ENCODE measurements around the gene MOCOS. TPM values are rescaled to one million over a fixed set of nuclear protein-coding genes. Genes with fewer than 3 reads are reported as not detected.
"Not testable (repeated sequence)": the region's sequence is repeated elsewhere in the genome, so short reads cannot be mapped to it uniquely, and the experiment has no call there.

MOCOS gene
- polyA plus RNA-seq, 2 donors: 1.2 to 4.2 TPM

DNA sequence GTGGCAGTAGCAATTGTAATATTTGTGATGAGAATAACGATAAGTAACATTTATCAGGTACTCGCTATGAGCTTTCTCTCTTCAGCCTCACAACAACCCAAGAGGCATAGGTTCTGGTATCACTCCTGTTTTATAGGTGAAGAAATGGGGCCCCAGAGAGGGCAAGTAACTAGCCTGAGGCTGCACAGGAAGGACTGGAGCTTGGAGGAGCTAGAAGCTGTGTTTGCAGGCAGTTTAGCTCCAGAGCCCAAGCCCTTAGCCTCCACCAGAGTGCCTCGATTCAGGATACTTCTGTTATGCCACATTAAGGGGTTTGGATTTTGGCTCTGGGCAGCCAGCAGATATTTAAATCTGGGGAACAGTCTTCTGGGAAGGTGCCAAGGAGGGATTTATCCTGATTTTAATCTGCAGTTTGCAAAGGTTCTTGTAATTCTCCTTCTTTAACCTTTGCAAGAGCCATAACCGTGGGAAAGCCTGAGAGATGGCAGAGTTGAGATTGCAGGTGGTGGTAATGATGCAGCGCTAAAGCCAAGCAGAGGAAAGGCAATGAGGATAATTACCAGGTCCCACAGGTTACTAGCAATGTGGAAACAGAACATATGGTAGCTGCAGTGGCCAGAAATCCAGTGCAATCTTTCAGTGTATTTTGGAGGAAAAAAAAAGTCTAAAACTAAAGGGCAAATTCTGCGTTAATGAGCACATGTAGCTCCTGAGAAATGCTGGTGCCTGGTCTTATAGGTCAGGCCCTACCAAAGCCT is 9.1 kb downstream of the MOCOS start:
- Histone ChIP-seq H3K27me3 (ENCODE audit: control insufficient read depth in 1 of 2, insufficient read depth in 2 of 2, low read length in 2 of 2) (no peaks in the 10 kb centered on the region), H3K27ac (ENCODE audit: low read depth in 2 of 2, low read length in 1 of 2) (no peak overlapping the region), H3K9me3 (ENCODE audit: control insufficient read depth in 2 of 2, insufficient read depth in 1 of 2, low read depth in 1 of 2, low read length in 1 of 2) (no peaks in the 10 kb centered on the region), H3K4me1 (ENCODE audit: control insufficient read depth in 2 of 2, insufficient read depth in 2 of 2, low read length in 1 of 2) (peaks cover 0 to 2% of the 10 kb centered on the region in 2 donors), H3K36me3 (ENCODE audit: control insufficient read depth in 2 of 2, insufficient read depth in 2 of 2, low read length in 1 of 2) (no peaks in the 10 kb centered on the region), H3K4me3 (ENCODE audit: low read depth in 1 of 2, low read length in 2 of 2) (no peak overlapping the region)
- 82% methylated on average over 6 of the region's 6 CpGs for WGBS, 2 donors

DNA sequence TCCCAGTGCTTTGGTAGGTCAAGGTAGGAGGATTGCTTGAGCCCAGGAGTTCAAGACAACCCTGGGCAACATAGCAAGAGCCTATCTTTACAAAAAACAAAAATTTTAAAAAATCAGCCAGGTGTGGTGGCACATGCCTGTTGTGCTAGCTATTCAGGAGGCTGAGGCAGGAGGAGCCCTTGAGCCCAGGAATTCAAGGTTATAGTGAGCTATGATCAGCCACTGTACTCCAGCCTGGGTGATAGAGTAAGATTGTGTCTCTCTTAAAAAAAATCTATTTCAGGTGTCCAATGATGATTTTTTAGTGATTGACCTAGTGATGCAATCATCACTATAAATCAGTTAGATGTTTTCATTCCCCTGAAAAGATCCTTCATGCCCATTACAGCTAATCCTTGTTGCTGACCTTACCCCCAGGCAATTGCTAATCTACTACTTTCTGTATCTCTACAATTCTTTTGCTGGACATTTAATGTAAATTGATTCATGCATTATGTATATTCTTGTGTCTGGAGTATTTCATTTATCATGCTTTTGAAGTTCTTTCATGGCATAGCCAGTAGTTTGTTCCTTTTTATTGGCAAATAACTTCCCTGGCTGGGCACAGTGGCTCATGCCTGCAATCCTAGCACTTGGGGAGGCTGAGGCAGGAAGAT is 10.3 kb downstream of the MOCOS start:
- H3K27ac ChIP-seq (ENCODE audit: low read depth in 2 of 2, low read length in 1 of 2): no peak overlapping the region
- no peaks in the 10 kb centered on the region for H3K36me3 ChIP-seq (ENCODE audit: control insufficient read depth in 2 of 2, insufficient read depth in 2 of 2, low read length in 1 of 2)
- no peak overlapping the region for H3K4me3 ChIP-seq (ENCODE audit: low read depth in 1 of 2, low read length in 2 of 2)
- no peaks in the 10 kb centered on the region for H3K27me3 ChIP-seq (ENCODE audit: control insufficient read depth in 1 of 2, insufficient read depth in 2 of 2, low read length in 2 of 2)
- peaks cover 0 to 2% of the 10 kb centered on the region in 2 donors for H3K4me1 ChIP-seq (ENCODE audit: control insufficient read depth in 2 of 2, insufficient read depth in 2 of 2, low read length in 1 of 2)
- no peaks in the 10 kb centered on the region for H3K9me3 ChIP-seq (ENCODE audit: control insufficient read depth in 2 of 2, insufficient read depth in 1 of 2, low read depth in 1 of 2, low read length in 1 of 2)

DNA sequence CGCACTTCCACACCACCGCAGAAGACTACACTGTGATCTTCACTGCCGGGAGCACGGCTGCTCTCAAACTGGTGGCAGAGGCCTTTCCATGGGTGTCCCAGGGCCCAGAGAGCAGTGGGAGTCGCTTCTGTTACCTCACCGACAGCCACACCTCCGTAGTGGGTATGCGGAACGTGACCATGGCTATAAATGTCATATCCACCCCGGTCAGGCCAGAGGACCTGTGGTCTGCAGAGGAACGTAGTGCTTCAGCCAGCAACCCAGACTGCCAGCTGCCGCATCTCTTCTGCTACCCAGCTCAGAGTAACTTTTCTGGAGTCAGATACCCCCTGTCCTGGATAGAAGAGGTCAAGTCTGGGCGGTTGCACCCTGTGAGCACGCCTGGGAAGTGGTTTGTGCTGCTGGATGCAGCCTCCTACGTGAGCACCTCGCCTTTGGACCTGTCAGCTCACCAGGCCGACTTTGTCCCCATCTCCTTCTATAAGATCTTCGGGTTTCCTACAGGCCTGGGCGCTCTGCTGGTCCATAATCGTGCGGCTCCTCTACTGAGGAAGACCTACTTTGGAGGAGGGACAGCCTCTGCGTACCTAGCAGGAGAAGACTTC is 12.5 kb downstream of the MOCOS start:
- 88% methylated on average over 22 of the region's 22 CpGs for WGBS, 2 donors
- H3K36me3 ChIP-seq (ENCODE audit: control insufficient read depth in 2 of 2, insufficient read depth in 2 of 2, low read length in 1 of 2): no peaks in the 10 kb centered on the region
- H3K27ac ChIP-seq (ENCODE audit: low read depth in 2 of 2, low read length in 1 of 2): no peak overlapping the region

DNA sequence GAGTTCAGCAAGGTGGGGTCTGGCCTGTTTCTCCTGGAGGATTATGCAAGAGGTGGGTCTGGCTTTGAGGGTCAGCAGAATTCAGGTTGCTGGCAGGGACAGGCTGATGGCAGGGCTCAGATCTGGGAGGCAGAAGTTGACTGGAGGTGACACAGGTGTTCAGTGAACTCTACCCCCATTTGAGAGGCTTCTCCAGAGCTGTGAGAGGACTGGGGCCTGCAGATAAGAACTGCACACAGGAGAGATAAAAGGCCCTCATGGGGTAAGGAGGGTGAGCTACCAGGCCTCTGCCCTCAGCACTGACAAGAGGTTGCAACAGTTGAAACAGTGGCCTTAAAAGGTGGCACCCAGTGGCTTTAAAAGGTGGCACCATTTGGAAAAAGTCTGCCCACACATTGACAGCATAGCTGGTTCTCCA is 13.1 kb downstream of the MOCOS start:
- Histone ChIP-seq H3K4me3 (ENCODE audit: low read depth in 1 of 2, low read length in 2 of 2) (no peak overlapping the region), H3K4me1 (ENCODE audit: control insufficient read depth in 2 of 2, insufficient read depth in 2 of 2, low read length in 1 of 2) (peaks cover 0 to 2% of the 10 kb centered on the region in 2 donors), H3K27me3 (ENCODE audit: control insufficient read depth in 1 of 2, insufficient read depth in 2 of 2, low read length in 2 of 2) (no peaks in the 10 kb centered on the region), H3K36me3 (ENCODE audit: control insufficient read depth in 2 of 2, insufficient read depth in 2 of 2, low read length in 1 of 2) (peaks cover 0 to 3% of the 10 kb centered on the region in 2 donors), H3K27ac (ENCODE audit: low read depth in 2 of 2, low read length in 1 of 2) (no peak overlapping the region), H3K9me3 (ENCODE audit: control insufficient read depth in 2 of 2, insufficient read depth in 1 of 2, low read depth in 1 of 2, low read length in 1 of 2) (no peaks in the 10 kb centered on the region)

More for the DNA sequence above, 12.5 kb downstream of the MOCOS start:
- H3K9me3 ChIP-seq (ENCODE audit: control insufficient read depth in 2 of 2, insufficient read depth in 1 of 2, low read depth in 1 of 2, low read length in 1 of 2): no peaks in the 10 kb centered on the region
- no peak overlapping the region for H3K4me3 ChIP-seq (ENCODE audit: low read depth in 1 of 2, low read length in 2 of 2)
- H3K4me1 ChIP-seq (ENCODE audit: control insufficient read depth in 2 of 2, insufficient read depth in 2 of 2, low read length in 1 of 2): peaks cover 0 to 2% of the 10 kb centered on the region in 2 donors
- no peaks in the 10 kb centered on the region for H3K27me3 ChIP-seq (ENCODE audit: control insufficient read depth in 1 of 2, insufficient read depth in 2 of 2, low read length in 2 of 2)

DNA sequence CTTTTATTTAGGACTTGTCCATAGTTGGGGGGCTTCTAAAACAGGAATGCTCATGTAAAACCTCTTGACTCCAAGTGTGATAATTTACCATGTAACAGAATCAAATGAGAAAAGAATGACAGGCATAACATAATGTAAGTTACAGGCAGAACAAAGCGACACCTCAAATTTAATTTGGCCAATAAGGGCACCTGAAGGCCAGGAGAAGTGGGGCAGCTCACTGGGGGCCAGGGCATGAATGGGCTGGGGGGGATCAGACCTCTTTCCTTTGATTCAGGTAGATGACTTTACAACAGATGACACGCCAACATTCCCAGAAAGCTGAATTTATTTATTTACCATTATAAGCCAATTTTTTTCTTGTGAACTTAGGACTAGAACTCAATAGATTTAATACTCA is 14.5 kb downstream of the MOCOS start:
- no peak overlapping the region for H3K27ac ChIP-seq (ENCODE audit: low read depth in 2 of 2, low read length in 1 of 2)
- peaks cover 0 to 3% of the 10 kb centered on the region in 2 donors for H3K36me3 ChIP-seq (ENCODE audit: control insufficient read depth in 2 of 2, insufficient read depth in 2 of 2, low read length in 1 of 2)
- no peak overlapping the region for H3K4me3 ChIP-seq (ENCODE audit: low read depth in 1 of 2, low read length in 2 of 2)
- H3K27me3 ChIP-seq (ENCODE audit: control insufficient read depth in 1 of 2, insufficient read depth in 2 of 2, low read length in 2 of 2): no peaks in the 10 kb centered on the region
- H3K9me3 ChIP-seq (ENCODE audit: control insufficient read depth in 2 of 2, insufficient read depth in 1 of 2, low read depth in 1 of 2, low read length in 1 of 2): no peaks in the 10 kb centered on the region
- 97 to 98% methylated on average over 2 of the region's 2 CpGs for WGBS, 2 donors
- no peaks in the 10 kb centered on the region for H3K4me1 ChIP-seq (ENCODE audit: control insufficient read depth in 2 of 2, insufficient read depth in 2 of 2, low read length in 1 of 2)

DNA sequence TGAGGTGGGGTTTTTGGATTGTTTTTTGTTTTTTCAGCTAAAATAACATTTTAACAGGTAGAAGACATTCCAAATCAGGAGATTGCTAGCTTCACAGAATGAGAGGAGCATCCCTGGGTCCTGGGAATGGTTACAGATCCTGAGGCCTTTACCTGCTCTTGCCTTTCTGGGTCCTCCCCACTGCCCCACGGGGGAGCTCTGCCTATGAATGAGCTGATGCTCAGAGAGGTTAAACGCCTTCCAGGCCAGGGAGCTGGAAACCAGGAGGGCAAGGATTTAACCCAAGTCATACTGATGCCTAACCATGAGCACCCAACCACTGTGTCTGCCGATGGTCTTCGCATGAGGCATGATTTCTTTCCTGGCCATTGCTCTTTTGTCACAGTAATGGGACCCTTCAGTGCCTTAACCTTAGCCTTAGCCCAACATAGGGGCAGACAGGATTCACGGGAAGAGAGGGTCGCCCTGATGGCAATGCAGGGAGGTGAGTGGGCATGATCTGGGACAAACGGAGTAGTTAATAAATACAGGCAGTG is 16.1 kb downstream of the MOCOS start:
- H3K27ac ChIP-seq (ENCODE audit: low read depth in 2 of 2, low read length in 1 of 2): no peak overlapping the region
- H3K9me3 ChIP-seq (ENCODE audit: control insufficient read depth in 2 of 2, insufficient read depth in 1 of 2, low read depth in 1 of 2, low read length in 1 of 2): no peaks in the 10 kb centered on the region
- H3K4me1 ChIP-seq (ENCODE audit: control insufficient read depth in 2 of 2, insufficient read depth in 2 of 2, low read length in 1 of 2): no peaks in the 10 kb centered on the region
- no peak overlapping the region for H3K4me3 ChIP-seq (ENCODE audit: low read depth in 1 of 2, low read length in 2 of 2)
- H3K27me3 ChIP-seq (ENCODE audit: control insufficient read depth in 1 of 2, insufficient read depth in 2 of 2, low read length in 2 of 2): no peaks in the 10 kb centered on the region
- WGBS, 2 donors: 76 to 82% methylated on average over 7 of the region's 7 CpGs
- peaks cover 0 to 3% of the 10 kb centered on the region in 2 donors for H3K36me3 ChIP-seq (ENCODE audit: control insufficient read depth in 2 of 2, insufficient read depth in 2 of 2, low read length in 1 of 2)

DNA sequence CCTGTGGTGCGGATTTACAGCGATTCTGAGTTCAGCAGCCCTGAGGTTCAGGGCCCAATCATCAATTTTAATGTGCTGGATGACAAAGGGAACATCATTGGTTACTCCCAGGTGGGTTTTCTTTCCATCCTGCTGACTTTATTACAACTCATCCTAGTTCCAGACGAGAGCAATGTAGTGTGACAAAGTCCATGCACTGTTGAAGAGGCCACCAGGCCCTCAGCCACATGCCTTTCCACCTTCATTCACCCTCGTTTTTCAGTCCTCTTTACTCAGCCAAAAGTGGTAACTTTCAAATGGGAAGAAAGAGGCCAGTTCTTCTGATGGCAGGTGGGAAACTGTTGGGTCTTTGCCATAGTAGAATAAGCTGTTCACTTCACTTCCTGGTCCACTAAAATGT is 17.9 kb downstream of the MOCOS start:
- Histone ChIP-seq H3K4me1 (ENCODE audit: control insufficient read depth in 2 of 2, insufficient read depth in 2 of 2, low read length in 1 of 2) (no peaks in the 10 kb centered on the region), H3K27ac (ENCODE audit: low read depth in 2 of 2, low read length in 1 of 2) (no peak overlapping the region), H3K36me3 (ENCODE audit: control insufficient read depth in 2 of 2, insufficient read depth in 2 of 2, low read length in 1 of 2) (peaks cover 0 to 3% of the 10 kb centered on the region in 2 donors), H3K9me3 (ENCODE audit: control insufficient read depth in 2 of 2, insufficient read depth in 1 of 2, low read depth in 1 of 2, low read length in 1 of 2) (no peaks in the 10 kb centered on the region), H3K4me3 (ENCODE audit: low read depth in 1 of 2, low read length in 2 of 2) (no peak overlapping the region), H3K27me3 (ENCODE audit: control insufficient read depth in 1 of 2, insufficient read depth in 2 of 2, low read length in 2 of 2) (no peaks in the 10 kb centered on the region)
- WGBS, 2 donors: 80 to 82% methylated on average over 4 of the region's 4 CpGs

DNA sequence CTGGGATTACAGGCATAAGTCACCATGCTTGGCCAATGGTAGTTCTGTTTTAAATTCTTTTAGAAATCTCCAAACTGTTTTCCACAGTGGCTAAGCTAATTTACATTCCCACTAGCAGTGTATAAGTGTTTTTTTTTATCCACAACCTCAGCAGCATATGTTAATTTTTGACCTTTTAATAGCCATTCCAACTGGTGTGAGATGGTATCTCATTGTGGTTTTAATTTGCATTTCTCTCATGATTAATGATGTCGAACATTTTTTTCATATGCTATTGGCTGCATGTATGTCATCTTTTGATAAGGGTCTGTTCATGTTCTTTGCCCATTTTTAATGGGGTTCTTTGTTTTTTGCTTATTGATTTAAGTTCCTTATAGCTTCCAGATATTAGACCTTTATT is 20.0 kb downstream of the MOCOS start:
- WGBS, 2 donors: 94 to 95% methylated on average over 1 of the region's 1 CpG
- H3K4me1 ChIP-seq (ENCODE audit: control insufficient read depth in 2 of 2, insufficient read depth in 2 of 2, low read length in 1 of 2): peaks cover 0 to 3% of the 10 kb centered on the region in 2 donors
- H3K27me3 ChIP-seq (ENCODE audit: control insufficient read depth in 1 of 2, insufficient read depth in 2 of 2, low read length in 2 of 2): no peaks in the 10 kb centered on the region
- no peak overlapping the region for H3K27ac ChIP-seq (ENCODE audit: low read depth in 2 of 2, low read length in 1 of 2)
- no peaks in the 10 kb centered on the region for H3K9me3 ChIP-seq (ENCODE audit: control insufficient read depth in 2 of 2, insufficient read depth in 1 of 2, low read depth in 1 of 2, low read length in 1 of 2)
- H3K4me3 ChIP-seq (ENCODE audit: low read depth in 1 of 2, low read length in 2 of 2): no peak overlapping the region
- H3K36me3 ChIP-seq (ENCODE audit: control insufficient read depth in 2 of 2, insufficient read depth in 2 of 2, low read length in 1 of 2): peaks cover 2 to 3% of the 10 kb centered on the region in 2 donors

DNA sequence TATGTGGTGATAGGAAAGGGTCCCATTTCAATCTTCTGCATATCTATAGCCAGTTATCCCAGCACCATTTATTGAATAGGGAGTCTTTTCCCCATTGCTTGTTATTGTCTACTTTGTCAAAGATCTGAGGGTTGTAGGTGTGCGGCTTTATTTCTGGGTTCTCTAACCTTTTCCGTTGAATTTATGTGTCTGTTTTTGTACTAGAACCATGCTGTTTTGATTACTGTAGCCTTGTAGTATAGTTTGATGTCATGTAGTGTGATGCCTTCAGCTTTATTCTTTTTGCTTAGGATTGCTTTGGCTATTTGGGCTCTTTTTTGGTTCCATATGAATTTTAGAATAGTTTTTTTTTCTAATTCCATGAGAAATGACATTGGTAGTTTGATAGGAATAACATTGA is 20.7 kb downstream of the MOCOS start:
- H3K4me1 ChIP-seq (ENCODE audit: control insufficient read depth in 2 of 2, insufficient read depth in 2 of 2, low read length in 1 of 2); H3K27me3 ChIP-seq (ENCODE audit: control insufficient read depth in 1 of 2, insufficient read depth in 2 of 2, low read length in 2 of 2); H3K27ac ChIP-seq (ENCODE audit: low read depth in 2 of 2, low read length in 1 of 2); H3K4me3 ChIP-seq (ENCODE audit: low read depth in 1 of 2, low read length in 2 of 2); H3K9me3 ChIP-seq (ENCODE audit: control insufficient read depth in 2 of 2, insufficient read depth in 1 of 2, low read depth in 1 of 2, low read length in 1 of 2); H3K36me3 ChIP-seq (ENCODE audit: control insufficient read depth in 2 of 2, insufficient read depth in 2 of 2, low read length in 1 of 2): not testable (repeated sequence)
- WGBS, 2 donors: 99% methylated on average over 2 of the region's 2 CpGs

All from esophagus (tissue), 2 donors.